ENCODE results near the gene FAM83B. TPM values are rescaled to one million over a fixed set of nuclear protein-coding genes. Genes with fewer than 3 reads are reported as not detected.
A peak's percentile ranks its signal among the peaks of the same experiment; 100 is the strongest.
"Not testable (repeated sequence)": the region's sequence is repeated elsewhere in the genome, so short reads cannot be mapped to it uniquely, and the experiment has no call there.

Gene FAM83B
- total RNA-seq, 1 experiment from 2014 or later: not detected

GRCh38 chr6:54861905-54862616 lies 15.5 kb downstream of the FAM83B start:
- no peak for DNase-seq (ENCODE audit: low read depth)

- DNase-seq (ENCODE audit: low read depth): no peak
Observed at GRCh38 chr6:54864272-54864671, 17.7 kb downstream of the FAM83B start.

GRCh38 chr6:54865091-54865631 lies 18.6 kb downstream of the FAM83B start:
- no peak for DNase-seq (ENCODE audit: low read depth)

GRCh38 chr6:54868556-54868955 lies 22.0 kb downstream of the FAM83B start:
- no peak for DNase-seq (ENCODE audit: low read depth)

GRCh38 chr6:54873599-54873998 lies 27.0 kb downstream of the FAM83B start:
- DNase-seq (ENCODE audit: low read depth): no peak

GRCh38 chr6:54874349-54875048 lies 27.9 kb downstream of the FAM83B start:
- no peak for DNase-seq (ENCODE audit: low read depth)

GRCh38 chr6:54875539-54875938 lies 29.0 kb downstream of the FAM83B start:
- DNase-seq (ENCODE audit: low read depth): no peak

GRCh38 chr6:54876365-54876764 lies 29.8 kb downstream of the FAM83B start:
- DNase-seq (ENCODE audit: low read depth): no peak

GRCh38 chr6:54876871-54877270 lies 30.3 kb downstream of the FAM83B start:
- no peak for DNase-seq (ENCODE audit: low read depth)

GRCh38 chr6:54877713-54878317 lies 31.2 kb downstream of the FAM83B start:
- DNase-seq (ENCODE audit: low read depth): no peak

GRCh38 chr6:54878718-54879117 lies 32.1 kb downstream of the FAM83B start:
- DNase-seq (ENCODE audit: low read depth): no peak

- no peak for DNase-seq (ENCODE audit: low read depth)
Observed at GRCh38 chr6:54879188-54879985, 32.8 kb downstream of the FAM83B start.

- DNase-seq (ENCODE audit: low read depth): no peak
Observed at GRCh38 chr6:54881067-54881730, 34.6 kb downstream of the FAM83B start.

GRCh38 chr6:54881891-54882290 lies 35.3 kb downstream of the FAM83B start:
- DNase-seq (ENCODE audit: low read depth): not testable (repeated sequence)

GRCh38 chr6:54886932-54887584 lies 40.5 kb downstream of the FAM83B start:
- no peak for DNase-seq (ENCODE audit: low read depth)

- no peak for DNase-seq (ENCODE audit: low read depth)
Observed at GRCh38 chr6:54891536-54891935, 45.0 kb downstream of the FAM83B start.

GRCh38 chr6:54892831-54893230 lies 46.3 kb downstream of the FAM83B start:
- peak; percentile 63 for DNase-seq (ENCODE audit: low read depth)

- no peak for DNase-seq (ENCODE audit: low read depth)
Observed at GRCh38 chr6:54893818-54894217, 47.2 kb downstream of the FAM83B start.

- DNase-seq (ENCODE audit: low read depth): no peak
Observed at GRCh38 chr6:54896302-54896701, 49.7 kb downstream of the FAM83B start.

- no peak for DNase-seq (ENCODE audit: low read depth)
Observed at GRCh38 chr6:54897462-54898189, 51.1 kb downstream of the FAM83B start.

Measured in RPMI7951 (cell line).